Hematopoietic multipotent progenitor cell treated with erythropoietin and hydrocortisone succinate and interleukin-3 and kit ligand, for 8 days (in vitro differentiated cells): Measurements from ENCODE around the gene ENTPD6.
"Not testable (repeated sequence)": the region's sequence is repeated elsewhere in the genome, so short reads cannot be mapped to it uniquely, and the experiment has no call there.

Experiments used
- DNase-seq: peaks from one replicate; pipeline ENCODE4 v3.0.0-alpha.2; 2015

Gene ENTPD6

DNA sequence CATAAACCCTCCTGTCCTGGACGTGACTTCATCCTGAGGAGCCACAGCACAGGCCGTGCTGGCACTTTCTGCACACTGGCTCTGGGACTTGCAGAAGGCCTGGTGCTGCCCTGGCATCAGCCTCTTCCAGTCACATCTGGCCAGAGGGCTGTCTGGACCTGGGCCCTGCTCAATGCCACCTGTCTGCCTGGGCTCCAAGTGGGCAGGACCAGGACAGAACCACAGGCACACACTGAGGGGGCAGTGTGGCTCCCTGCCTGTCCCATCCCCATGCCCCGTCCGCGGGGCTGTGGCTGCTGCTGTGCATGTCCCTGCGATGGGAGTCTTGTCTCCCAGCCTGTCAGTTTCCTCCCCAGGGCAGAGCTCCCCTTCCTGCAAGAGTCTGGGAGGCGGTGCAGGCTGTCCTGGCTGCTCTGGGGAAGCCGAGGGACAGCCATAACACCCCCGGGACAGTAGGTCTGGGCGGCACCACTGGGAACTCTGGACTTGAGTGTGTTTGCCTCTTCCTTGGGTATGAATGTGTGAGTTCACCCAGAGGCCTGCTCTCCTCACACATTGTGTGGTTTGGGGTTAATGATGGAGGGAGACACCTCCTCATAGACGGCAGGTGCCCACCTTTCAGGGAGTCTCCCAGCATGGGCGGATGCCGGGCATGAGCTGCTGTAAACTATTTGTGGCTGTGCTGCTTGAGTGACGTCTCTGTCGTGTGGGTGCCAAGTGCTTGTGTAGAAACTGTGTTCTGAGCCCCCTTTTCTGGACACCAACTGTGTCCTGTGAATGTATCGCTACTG, 30.3 kb downstream of the ENTPD6 start:
- DNase-seq: no peak

DNA sequence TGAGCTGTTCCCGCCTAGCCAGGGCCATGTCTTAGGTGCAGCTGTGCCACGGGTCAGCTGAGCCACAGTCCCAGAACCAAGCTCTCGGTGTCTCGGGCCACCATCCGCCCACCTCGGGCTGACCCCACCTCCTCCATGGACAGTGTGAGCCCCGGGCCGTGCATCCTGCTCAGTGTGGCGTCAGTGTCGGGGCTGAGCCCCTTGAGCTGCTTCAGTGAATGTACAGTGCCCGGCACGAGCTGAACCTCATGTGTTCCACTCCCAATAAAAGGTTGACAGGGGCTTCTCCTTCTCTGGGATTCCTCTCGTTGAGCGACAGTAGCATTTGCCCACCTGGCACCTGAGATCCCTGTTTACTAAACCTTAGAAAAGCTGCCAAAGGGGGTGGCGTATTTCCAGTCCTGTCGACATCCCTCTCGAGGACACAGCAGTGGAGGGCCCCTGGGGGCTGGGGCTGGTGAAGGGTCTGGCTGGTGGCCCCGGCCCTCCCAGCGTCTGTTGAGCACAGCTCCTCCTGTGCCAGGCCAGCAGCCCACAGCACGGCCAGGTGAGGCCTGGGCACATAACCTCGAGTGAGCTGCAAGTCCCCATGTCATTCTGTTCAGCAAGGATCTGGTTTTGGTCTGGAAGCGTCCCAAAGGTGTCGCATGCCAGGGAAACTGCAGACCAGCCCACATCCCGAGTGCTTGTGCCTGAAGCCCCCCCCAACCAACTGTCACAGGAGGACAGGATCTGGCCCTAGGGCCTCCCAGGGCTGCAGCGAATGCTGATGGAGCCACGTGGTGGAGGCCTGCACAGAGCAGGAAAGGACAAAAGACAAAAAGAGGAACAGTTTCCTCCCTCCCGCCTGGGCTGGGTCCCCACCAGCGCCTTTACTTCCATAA, 31.2 kb downstream of the ENTPD6 start:
- no peak for DNase-seq

DNA sequence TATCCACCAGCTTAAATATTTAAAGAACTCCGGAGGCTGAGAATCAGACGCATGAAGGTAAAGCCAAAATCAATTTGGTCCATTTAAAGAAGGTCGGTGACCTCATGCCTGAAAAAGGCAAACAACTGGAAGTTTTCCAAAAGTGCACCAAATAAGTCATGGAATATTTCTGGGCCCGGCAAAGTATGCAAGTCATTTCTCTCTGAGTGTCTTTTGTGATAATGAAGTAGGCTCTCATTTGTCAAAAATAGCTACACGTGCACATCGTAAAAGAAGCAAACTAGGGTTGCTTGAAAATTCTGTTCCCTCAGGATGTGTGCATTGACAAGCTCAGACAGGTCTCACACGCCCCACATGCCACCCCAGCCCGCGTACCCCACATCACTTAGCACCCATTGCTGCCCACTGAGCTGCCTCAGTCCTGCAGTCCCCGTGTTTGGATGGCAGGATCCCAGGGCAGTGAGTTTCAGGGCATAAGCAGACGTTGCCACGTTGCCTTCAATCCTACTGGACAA, 31.9 kb downstream of the ENTPD6 start:
- peak; percentile 65 for DNase-seq

DNA sequence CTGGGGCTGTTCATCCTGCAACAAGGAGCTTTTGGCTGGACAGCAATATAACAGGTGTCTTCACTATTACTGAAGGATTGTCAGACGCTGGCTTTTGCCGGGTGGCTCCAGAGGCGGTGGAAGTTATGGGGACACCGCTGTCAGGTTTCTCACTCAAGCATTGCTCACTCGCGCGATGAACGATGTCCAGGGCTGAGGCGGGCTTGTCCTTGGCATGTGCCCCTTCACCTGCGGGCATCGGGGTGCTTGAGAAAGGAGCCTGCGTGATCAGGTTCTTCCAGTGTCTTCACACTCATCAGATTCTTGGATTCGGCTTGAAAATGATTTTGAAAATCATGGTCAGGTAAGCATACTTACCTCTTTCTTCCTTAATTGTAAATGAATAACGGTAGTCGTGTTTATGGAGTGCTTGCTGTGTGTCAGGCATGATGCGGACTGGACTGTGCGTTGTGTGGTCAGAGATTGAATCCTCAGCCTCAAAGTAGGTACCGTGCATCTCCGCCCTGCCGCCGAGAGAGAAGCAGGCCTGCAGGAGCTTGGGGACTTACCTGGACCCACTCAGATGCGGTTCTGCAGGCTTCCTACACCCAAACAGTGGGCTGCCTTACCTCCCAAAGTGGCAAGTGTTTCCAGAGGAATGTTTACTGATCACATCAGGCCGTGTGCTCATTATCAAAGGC, 34.1 kb downstream of the ENTPD6 start:
- DNase-seq: no peak

DNA sequence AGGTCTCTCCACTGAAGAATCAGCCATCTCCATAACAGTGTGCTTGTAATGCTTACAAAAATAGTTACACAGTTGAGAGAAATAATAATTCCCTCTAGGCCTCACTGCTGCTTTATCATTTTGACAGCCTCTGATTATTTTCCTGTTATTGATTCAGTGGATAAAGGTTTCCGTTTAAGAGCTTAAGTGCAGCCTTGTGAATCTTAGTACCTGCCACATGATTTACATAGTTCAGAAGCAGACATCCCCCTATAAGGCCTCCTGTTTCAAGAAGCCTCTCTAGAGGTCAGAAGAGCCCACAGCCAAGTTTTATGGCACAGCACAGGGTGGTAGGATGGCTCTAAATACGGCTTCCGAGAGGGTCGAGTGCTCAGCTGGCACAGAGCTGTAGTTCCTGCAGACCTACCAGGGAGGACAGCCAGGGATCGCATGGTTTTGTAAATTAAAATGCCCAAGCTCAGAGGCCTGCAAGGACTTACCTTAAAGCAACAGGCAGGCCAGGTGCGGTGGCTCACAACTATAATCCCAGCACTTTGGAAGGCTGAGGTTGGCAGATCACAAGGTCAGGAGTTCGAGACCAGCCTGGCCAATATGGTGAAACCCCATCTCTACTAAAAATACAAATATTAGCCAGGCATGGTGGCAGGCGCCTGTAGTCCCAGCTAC, 34.8 kb downstream of the ENTPD6 start:
- no peak for DNase-seq

DNA sequence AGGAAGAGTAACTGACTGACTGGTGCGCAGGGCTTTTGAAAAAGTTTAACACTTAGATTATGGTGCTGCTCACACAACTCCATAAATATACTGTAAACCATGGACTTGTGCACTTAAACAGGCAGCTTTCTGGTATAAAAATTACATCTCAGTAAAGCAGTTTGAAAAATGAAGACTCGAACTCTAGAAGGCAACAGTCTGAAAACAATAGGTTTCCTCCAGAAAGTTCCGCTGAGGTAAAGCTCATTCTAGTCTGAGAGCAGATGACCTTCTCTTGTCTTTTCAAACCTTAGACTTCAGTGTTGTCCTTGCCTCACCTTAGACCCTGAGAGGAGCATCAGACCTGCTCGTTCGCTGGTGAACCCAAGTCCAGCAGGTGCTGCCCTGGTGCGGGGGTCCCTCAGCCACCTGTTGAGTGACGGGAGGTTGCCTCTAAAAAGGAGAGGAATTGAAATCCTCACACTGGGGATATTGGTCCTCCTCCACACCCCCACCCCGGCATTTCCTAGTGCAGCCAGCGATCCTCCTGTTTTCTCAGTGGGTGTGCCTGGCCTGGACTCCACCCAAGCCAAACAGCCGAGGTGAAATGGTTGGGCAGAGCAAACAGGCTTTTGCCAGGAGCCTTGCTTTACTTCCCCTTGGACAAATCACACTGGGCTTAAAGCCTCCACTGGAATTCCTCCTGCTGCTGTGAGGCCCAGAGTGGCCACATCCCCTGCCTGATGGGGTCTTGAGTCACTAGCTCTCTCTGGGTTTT, 37.7 kb downstream of the ENTPD6 start:
- no peak for DNase-seq

DNA sequence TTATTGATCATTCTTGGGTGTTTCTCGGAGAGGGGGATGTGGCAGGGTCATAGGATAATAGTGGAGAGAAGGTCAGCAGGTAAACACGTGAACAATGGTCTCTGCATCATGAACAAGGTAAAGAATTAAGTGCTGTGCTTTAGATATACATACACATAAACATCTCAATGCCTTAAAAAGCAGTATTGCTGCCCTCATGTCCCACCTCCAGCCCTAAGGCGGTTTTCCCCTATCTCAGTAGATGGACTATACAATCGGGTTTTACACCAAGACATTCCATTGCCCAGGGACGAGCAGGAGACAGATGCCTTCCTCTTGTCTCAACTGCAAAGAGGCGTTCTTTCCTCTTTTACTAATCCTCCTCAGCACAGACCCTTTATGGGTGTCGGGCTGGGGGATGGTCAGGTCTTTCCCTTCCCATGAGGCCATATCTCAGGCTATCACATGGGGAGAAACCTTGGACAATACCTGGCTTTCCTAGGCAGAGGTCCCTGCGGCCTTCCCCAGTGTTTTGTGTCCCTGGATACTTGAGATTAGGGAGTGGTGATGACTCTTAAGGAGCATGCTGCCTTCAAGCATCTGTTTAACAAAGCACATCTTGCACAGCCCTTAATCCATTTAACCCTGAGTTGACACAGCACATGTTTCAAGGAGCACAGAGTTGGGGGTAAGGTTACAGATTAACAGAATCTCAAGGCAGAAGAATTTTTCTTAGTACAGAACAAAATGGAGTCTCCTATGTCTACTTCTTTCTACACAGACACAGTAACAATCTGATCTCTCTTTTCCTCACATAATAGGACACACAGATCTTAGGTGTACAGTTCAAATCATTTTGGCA, 38.7 kb downstream of the ENTPD6 start:
- DNase-seq: not testable (repeated sequence)

DNA sequence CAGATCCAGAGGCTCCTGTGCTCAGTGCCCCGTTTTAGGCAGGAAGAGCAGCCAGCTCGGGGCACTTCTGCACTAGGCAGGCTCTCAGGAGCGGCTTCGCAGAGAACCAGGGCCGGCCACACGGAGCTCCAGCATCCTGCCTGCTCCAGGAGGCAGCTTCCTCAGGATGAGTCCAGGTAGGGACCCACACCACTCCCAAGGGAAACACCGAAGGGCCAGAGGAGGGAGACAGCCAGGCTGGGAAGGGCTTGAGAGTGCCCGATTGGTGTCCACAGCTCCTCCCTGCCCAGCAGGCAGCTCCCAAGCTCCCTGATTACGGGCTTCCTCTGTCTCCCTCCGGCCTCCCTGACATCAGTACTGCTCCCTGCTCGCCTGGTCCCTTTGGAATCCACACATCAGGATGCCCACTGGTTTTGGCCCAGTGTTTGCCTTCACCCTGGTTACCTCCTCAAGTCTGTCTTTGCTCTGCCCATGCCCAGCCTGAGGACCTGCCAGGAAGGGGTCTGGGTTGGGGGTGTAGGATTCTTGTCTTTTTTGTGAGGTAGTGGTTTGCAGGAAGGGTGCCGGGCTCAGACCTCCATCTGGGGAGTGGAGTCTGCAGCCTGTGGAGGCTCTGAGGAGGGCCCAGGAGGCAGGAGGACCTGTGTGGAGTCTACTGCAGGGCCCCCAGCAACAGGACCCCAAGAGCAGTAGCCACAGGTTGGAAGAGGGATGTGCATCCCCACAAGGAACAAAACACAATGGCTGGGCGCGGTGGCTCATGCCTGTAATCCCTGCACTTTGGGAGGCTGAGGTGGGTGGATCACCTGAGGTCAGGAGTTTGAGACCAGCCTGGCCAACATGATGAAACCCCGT, 41.2 kb downstream of the ENTPD6 start:
- DNase-seq: no peak

DNA sequence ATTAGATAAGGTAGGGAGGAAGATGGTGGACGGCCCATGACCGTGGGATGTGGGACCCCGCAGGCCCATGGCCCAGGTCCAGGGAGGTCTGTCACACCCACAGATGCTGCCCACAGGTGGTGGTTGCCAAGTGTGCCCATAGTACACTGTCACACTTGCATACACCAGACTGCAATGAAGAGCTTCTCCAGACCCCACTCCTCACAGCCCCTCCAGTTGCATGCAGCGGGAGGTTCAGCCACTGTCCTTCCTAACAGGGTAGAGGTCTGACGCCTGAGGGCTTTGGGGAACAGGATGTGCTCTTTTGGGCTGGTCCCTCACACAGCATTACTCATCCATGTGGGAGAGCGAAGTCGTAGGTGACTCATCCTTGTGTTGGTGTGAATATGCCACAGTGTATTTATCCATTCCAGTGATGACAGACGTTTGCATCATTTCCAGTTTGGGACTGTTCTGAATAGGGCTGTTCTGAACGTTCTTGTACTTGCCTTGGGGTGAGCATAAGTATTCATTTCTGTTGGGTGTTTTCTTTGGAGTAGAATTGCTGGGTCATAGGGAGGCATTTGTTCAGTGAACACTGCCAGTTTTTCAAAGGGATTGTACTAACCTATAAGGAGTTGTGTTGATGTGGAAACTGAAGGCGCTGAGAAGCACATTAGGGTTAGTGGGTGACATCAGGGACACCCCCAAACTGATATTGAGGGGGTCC, 42.3 kb downstream of the ENTPD6 start:
- peak; percentile 64 for DNase-seq

DNA sequence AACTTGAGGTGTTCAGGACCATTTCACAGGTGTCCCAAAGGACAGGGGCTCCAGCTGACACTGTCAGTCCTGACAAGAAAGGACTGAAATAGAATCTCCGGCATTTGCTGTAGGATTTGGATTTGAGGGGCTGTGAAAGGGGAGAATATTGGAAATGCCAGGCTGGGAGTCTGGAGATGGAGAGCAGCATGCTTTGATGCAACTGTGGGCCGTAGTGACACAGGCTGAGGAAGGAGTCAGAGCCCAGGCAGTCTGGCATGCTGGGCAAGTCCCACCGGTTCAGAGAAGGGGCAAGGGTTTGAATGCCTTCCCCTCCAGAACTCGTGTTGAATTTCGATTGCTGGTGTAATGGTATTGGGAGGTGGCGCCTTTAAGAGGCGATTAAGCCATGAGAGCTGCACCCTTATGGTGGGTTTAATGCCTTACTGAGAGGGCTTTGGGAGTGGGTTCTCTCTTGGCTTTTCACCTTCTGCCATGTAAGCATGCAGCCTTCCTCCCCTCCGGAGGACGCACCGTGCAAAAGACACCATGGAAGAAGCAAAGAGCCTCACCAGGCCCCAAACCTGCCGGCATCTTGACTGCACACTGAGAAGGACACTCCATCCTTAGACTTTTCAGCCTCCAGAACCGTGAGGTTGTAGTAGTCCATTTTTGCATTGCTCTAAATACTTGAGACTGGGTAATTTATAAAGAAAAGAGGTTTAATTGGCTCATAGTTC, 43.0 kb downstream of the ENTPD6 start:
- DNase-seq: no peak

DNA sequence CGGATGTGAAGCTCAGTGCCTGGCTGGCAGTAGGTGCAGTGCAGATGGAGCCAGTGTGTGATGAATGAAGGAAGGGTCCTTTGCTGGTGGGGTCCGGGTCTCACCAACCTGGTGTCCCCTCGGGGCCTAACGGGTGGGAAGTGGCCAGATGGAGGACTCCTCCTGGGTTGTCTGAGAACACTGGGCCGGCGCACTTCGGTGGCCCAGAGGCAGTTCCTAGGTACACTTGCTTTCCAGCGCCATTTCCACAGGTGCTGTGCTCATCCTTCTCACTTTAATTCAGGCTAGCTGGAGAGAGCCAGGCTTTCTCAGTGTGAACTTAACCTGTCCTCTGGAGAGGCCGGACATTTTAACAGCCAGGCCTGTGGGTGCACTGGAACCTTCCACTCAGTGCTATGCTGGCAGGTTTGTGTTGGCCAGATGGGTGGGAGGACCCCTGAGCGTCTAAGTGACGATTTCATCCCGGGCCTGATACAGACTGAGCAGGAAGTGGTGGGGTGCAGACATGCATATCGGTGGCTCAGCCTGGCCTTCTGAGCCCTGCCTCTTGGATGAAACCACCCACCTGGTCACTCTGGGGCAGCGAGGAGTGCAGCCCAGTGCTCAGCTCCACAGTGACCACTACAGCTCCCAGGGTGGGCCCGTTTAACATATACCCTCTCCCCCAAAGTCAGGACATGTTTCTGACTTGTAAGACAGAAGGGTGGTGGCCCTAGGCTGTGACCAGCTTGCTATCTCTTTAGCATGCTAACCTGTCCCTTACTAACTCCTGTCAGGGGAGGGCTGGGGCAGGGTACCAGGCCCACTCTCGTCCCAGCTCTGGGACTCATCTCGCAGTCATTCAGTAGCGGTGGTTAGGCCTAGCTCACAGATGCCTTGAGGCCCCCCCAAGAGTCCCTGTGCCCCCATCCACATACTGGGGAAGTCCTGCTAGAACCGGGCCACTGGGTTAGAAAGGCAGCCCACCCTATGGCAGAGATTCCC, 44.2 kb downstream of the ENTPD6 start:
- no peak for DNase-seq

DNA sequence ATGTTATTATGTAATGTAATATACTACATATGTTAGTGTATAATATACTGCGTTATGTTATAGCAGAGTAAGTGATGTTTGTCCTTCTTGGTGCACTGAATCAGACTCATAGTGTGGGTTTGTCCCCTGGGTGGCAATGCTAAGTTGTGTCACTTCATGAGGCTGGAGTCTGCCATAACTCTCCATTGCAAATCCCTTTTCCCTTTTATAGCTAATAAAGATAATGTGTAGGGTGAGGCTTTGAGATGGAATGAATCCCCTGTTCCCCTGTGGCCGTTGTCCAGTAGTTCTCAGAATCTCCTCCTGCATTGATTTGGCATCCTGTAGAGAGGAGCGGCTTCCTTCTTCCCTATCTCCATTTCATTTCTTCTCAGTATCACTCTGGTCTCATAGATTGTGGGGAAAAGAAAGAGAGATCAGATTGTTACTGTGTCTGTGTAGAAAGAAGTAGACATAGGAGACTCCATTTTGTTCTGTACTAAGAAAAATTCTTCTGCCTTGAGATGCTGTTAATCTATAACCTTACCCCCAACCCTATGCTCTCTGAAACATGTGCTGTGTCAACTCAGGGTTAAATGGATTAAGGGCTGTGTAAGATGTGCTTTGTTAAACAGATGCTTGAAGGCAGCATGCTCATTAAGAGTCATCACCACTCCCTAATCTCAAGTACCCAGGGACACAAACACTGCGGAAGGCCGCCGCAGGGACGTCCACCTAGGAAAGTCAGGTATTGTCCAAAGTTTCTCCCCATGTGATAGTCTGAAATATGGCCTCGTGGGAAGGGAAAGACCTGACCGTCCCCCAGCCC, 45.5 kb downstream of the ENTPD6 start:
- not testable (repeated sequence) for DNase-seq

DNA sequence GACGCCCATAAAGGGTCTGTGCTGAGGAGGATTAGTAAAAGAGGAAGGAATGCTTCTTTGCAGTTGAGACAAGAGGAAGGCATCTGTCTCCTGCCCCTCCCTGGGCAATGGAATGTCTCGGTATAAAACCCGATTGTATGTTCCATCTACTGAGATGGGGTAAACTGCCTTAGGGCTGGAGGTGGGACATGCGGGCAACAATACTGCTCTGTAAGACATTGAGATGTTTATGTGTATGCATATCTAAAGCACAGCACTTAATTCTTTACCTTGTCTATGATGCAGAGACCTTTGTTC, 46.1 kb downstream of the ENTPD6 start:
- not testable (repeated sequence) for DNase-seq

DNA sequence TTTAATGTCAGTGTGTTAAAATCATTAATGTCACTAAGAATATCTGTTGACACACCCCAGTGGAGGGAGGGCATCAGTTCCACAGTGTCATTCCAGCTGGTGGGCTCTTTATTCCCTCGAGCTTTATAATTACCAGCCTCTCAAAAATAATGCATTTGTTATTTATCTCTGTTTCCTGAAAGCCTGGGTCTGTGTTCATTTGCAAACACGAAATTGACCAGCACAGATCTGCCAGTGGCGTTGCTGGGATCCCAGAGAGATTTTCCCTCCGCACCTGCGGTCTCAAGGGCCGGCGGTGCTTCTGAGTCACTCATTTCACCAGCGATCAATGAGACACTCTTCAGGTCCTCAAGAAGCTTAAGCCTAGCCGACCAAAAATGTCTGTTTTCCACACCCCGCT, 46.7 kb downstream of the ENTPD6 start:
- DNase-seq: no peak

DNA sequence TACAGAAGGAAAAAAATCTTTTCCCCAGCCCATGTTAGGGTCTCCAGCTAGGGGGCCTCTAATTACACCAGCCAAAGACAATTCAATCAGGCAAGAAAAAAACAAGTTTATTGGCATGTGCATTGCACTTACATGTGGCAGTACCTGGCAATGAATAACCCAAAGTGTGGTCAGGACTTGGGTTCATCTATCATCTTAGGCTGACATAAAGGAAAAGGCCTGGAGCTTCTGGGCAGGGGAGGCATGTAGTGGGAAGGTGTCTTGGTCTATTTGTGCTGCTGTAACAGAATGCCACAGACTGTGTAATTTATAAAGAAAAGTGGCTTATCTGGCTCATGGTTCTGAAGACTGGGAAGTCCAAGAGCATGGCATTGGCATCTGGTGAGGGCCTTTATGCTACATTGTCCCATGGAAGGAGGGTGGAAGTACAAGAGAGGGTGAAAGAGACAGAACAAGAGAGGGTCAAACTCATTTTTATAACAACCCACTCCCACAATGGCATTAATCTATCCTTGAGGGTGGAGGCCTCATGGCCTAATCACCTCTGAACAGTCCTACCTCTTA, 48.0 kb downstream of the ENTPD6 start:
- DNase-seq: no peak

DNA sequence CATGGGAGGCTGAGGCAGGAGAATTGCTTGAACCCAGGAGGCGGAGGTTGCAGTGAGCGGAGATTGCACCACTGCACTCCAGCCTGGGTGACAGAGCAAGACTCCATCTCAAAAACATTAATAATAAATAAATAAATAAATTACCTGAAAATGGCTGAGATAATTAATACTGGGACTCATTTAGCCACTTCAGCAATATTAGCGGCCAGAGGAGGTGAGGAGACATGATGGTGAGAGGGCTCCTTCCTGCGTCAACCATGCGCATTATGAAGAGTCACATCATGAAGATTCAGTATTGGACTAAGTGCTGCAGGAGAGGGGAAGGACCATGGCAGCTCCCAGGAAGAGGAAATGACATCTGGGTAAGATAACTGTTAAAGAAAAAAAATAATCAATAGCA, 49.5 kb downstream of the ENTPD6 start:
- no peak for DNase-seq
